Measurements from ENCODE around the gene RNU1-1.
"Not testable (repeated sequence)": the region's sequence is repeated elsewhere in the genome, so short reads cannot be mapped to it uniquely, and the experiment has no call there.

The RNU1-1 gene

GRCh38 chr1:16491056-16491675 is 22.9 kb downstream of the RNU1-1 start:
- DNase-seq: no peak

- not testable (repeated sequence) for DNase-seq
These were observed 24.7 kb downstream of the RNU1-1 start for GRCh38 chr1:16489195-16489880.

- DNase-seq: not testable (repeated sequence)
These were observed 27.1 kb downstream of the RNU1-1 start for GRCh38 chr1:16487011-16487410.

- not testable (repeated sequence) for DNase-seq
These were observed 27.8 kb downstream of the RNU1-1 start for GRCh38 chr1:16486316-16486715.

GRCh38 chr1:16484931-16485330 is 29.2 kb downstream of the RNU1-1 start:
- no peak for DNase-seq

- no peak for DNase-seq
These were observed 29.6 kb downstream of the RNU1-1 start for GRCh38 chr1:16484501-16484835.

GRCh38 chr1:16483639-16484500 is 30.2 kb downstream of the RNU1-1 start:
- DNase-seq: not testable (repeated sequence)

- not testable (repeated sequence) for DNase-seq
These were observed 30.9 kb downstream of the RNU1-1 start for GRCh38 chr1:16483146-16483545.

- no peak for DNase-seq
These were observed 36.0 kb downstream of the RNU1-1 start for GRCh38 chr1:16478091-16478490.

GRCh38 chr1:16475771-16476770 is 38.0 kb downstream of the RNU1-1 start:
- not testable (repeated sequence) for DNase-seq

- DNase-seq: not testable (repeated sequence)
These were observed 39.2 kb downstream of the RNU1-1 start for GRCh38 chr1:16474891-16475290.

GRCh38 chr1:16474166-16474800 is 39.8 kb downstream of the RNU1-1 start:
- DNase-seq: no peak

- no peak for DNase-seq
These were observed 45.5 kb downstream of the RNU1-1 start for GRCh38 chr1:16468558-16468957.

- DNase-seq: no peak
These were observed 49.0 kb downstream of the RNU1-1 start for GRCh38 chr1:16464917-16465625.
